HG02610 (cell line): ENCODE measurements around the gene AGK.
"Not testable (repeated sequence)": the region's sequence is repeated elsewhere in the genome, so short reads cannot be mapped to it uniquely, and the experiment has no call there.

ENCODE experiments used
- ATAC-seq: cut with Tn5 transposase; IDR thresholded peaks from one replicate; pipeline ENCODE4 v1.9.1; 2021; ENCODE audit warnings: mild to moderate bottlenecking, moderate library complexity; ENCODE audit not compliant: unreplicated experiment

Gene AGK

DNA sequence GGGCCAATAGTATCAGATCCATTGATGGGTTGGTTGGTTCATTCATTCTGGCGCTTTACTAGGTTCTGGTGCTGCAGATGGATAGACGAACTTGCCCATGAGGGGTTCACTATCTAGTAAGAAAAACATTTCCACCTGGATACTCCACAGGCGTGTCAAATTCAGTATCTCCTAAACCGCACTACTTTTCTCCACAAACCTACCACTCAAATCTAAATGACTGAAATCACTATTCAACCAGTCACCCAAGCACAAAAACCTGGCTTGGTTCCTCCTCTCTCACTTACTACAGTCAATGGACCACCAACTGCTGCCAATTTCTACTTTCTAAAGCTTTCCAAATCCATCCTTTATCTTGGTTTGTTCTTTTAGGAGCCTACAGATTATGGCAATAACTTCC is 572 bp downstream of the AGK start:
- ATAC-seq = peak; percentile 42

DNA sequence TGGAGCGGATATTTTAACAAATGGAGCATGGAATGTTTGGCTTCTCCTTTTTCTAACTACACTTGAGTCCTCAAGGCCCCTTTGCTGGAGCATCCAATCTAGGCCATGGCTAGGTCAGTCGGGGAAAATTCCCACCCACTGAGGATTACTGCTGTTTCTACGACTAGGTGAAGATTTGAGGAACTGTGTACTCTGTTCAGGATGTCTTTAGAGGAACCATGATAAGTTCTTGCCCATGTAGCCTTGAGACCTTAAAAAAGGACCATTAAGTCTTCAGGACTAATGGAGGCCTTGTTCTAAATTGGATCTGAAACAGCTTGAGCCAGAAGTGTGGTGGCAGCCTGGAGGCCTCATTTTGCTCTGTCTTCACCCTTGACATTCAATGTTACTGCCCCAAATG is 6.2 kb downstream of the AGK start:
- ATAC-seq = no peak

DNA sequence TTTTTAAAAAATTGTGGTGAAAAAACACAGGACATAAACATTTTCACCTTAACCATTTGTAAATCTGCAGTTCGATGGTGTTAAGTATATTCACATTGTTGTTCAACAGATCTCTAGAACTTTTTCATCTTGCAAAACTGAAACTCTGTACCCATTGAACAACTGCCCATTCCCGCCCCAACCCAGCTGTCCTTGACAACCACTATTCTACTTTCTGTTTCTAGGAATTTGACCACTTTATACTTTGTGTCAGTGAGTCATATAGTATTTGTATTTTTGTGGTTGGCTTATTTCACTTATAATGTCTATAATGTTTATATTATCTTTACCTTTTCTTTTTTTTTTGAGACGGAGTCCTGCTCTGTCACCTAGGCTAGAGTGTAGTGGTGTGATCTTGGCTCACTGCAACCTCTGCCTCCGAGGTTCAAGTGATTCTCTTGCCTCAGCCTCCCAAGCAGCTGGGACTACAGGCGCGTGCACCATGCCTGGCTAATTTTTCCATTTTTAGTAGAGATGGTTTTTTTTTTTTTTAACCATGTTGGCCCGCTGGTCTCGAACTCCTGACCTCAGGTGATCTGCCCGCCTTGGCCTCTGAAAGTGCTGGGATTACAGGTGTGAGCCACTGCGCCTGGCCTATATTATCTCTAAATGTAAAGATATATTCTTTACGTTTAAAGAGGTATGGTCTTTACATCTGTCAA is 6.8 kb downstream of the AGK start:
- not testable (repeated sequence) for ATAC-seq

DNA sequence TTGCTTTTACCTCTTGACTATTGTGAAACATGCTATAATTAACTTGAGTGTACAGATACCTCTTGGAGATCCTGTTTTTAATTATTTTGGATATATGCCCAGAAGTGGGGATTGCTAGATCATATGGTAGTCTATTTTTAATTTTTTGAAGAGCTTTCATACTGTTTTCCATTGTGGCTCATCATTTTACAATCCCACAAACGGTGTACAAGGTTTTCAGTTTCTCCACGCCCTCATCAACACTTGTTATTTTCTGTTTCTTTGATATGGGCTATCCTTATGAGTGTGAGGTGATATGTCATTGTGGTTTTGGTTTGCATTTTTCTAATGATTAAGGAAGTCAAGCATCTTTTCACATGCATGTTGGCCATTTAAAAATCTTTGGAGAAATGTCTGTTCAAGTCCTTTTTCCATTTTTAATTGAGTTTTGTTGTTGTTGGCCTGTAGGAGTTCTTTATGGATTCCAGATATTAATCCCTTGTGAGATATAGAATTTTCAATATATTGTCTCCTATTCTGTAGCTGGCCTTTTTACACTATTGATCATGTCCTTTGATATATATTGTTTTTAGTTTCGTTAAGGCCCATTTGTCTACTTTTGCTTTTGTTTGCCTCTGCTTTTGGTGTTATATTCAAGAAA is 7.5 kb downstream of the AGK start:
- peak; percentile 92 for ATAC-seq

- no peak for ATAC-seq
These were observed 8.8 kb downstream of the AGK start for GRCh38 chr7:141559961-141560360.

DNA sequence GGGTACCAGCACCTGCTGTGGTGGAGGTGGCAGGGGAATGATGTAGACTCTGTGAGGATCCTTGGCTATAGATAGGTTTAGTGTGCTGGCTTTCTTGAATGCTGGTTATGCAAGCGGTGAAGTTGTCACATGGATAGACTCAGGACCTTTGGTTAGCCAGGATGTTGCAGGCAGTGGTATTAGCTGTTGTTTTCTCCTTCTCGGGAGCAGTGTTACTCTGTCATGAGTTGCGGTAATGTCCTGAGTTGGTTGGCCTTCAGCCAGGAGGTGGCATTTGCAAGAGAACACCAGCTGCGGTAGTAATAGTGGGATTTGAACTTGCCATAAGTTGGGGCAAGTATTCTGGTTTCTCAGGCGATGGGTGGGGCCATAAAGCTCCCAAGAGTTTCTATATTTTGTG is 10.8 kb downstream of the AGK start:
- ATAC-seq = no peak

DNA sequence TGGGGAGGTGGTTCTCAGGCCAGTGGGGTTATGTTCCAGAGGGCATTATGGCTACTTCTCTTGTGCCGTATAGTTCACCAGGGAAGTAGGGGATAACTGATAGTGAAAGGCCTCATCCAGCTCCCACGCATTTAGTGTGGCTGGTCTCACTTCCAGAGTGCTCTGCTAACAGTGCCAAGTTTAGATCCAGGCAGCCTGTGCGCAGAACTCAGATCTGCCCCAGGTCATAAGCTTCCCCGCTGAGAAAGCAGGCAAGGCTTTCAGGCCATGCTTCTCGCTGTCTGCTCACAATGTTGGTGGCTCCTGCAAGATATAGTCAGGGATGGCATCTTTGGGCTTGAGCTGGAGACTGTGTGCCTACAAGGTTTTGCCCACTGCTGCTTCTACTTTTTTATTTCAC is 11.3 kb downstream of the AGK start:
- ATAC-seq = no peak

GRCh38 chr7:141562972-141563371 is 11.8 kb downstream of the AGK start:
- no peak for ATAC-seq

DNA sequence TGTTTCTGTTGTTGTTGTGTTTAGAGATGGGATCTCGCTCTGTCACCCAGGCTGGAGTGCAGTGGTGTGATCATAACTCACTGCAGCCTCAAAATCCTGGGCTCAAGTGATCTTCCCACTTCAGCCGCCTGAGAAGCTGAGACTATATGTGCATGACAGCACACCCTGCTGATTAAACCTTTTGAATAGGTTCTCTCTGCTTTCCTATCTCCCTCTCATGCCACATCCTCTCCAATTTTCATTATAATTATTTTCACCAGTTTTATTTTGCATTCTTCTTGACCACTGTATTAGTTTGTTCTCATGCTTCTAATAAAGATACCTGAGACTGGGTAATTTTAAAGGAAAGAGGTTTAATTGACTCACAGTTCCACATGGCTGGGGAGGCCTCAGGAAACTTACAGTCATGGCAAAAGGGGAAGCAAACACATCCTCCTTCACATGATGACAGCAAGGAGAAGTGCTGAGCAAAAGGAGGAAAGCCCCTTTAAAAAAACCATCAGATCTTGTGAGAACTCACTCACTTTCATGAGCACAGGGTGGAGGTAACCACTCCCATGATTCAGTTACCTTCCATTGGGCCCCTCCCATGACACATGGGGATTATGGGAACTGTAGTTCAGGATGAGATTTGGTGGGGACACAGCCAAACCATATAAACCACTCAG is 12.9 kb downstream of the AGK start:
- ATAC-seq = peak; percentile 77

GRCh38 chr7:141567432-141567831 is 16.2 kb downstream of the AGK start:
- no peak for ATAC-seq

- ATAC-seq = no peak
These were observed 17.0 kb downstream of the AGK start for GRCh38 chr7:141568227-141568626.

DNA sequence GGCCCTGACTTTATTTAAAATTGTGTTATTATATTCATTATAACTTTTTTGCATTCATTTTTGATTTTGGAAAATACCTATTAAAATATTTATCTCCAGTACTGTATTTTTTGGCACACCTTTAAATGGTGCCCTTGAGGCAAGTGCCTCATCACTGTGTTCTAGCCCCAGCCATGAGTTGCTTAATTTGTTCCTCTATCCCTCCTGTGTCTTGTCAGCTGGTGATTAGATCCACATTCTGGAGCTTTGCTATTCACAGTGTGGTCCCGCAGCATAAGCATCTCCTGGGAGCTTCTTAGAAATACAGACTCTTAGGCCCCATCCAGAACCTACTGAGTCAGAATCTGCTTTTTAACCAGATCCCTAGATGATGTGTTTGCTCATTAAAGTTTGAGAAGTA is 19.8 kb downstream of the AGK start:
- no peak for ATAC-seq

DNA sequence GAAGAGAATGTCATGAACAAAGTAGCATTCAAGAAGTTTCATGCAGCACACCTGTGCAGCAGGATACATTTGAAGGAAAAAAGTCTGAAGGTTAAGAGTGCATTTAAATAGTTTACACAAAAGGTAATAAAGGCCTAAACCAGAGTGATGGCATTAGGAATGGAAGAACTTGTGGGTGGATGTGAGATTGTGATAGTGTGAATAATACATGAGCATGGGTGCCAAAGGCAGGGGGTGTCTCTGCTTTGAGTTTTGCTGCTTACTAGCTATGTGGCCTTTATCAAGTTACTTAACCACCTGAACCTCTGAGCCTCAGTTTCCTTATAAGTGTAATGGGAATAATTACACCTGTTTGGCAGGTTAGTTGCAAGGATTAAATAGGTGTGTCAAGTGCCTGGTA is 21.0 kb downstream of the AGK start:
- no peak for ATAC-seq

- ATAC-seq = no peak
These were observed 22.3 kb downstream of the AGK start for GRCh38 chr7:141573511-141573910.

- ATAC-seq = no peak
These were observed 24.0 kb downstream of the AGK start for GRCh38 chr7:141575164-141575563.

GRCh38 chr7:141575654-141576448 is 24.6 kb downstream of the AGK start:
- no peak for ATAC-seq

DNA sequence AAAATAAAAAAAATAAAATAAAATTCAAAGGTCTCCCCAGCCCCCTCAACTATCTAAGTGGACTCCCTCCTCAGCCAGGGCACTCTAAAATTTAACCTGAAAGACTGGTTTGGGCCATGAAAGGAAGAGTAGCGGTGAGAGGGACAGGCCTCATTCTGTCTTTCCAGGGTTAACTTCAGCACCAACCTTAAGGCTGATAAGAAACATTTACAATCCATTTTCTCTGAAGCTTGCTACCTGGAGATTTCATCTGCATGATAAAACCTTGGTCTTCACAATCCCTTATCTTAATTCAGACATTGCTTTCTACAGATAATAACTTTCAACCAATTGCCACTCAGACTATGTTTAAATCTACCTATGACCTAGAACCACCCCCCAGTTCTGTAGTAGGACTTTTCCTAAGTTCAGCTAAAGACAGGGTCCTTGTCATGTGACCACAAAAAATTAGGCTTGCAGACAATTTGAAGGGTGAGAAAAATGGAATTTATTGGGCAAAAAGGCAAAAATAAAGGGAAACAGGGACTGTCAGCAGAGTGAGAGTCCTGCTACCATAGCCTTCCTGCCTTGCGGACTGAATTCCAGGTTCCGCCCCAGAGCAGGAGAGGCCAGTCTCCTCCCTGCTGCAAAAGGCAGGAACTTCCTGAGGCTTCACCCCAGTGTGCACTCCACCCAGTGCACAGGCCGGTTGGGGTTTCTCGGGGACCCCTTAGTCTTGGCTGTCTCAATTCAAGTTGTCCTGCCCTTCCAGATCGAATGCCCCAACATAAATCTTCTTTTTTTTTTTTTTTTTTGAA is 26.0 kb downstream of the AGK start:
- ATAC-seq = no peak

DNA sequence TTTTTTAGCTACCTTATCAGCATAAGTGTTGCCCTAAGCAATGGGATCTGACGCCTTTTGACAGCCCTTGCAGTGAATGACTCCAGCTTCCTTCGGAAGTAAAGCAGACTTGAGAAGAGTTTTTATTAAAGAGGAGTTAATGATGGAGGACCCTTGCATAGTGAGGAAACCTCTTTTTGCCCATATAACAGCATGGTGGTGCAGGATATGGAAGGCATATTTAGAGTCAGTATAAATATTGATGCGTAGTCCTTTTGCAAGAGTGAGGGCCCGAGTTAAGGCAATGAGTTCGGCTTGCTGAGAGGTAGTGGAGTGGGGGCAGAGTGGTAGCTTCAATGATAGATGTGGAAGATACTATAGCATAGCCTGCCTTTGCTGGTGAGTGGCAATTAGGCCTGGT is 28.7 kb downstream of the AGK start:
- ATAC-seq = not testable (repeated sequence)

GRCh38 chr7:141582063-141582462 is 30.9 kb downstream of the AGK start:
- not testable (repeated sequence) for ATAC-seq

DNA sequence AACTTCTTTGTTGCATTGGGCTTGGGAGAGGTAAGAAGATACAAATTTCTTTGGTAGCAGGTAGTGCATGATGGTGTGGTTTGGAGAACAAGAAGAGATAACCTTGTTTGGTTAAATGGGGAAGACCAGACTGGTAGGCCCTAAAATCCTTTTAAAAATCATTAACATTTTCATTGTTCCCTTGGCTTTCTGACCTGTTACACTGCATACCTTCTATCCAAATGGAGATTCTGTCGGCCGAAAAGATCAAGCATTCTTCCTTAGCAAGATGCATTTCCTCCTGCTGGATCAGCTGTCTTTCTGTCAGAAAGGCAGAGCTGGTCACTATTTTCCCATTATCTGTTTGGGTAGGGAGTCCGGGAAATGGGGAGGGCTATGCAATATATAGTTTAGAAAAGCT is 33.7 kb downstream of the AGK start:
- no peak for ATAC-seq
